ENCODE measurements around the gene ZNF777. TPM values are rescaled to one million over a fixed set of nuclear protein-coding genes. Genes with fewer than 3 reads are reported as not detected.
A peak's percentile ranks its signal among the peaks of the same experiment; 100 is the strongest.

ZNF777 gene
- total RNA-seq, 1 donor from 2014 or later = 16.3 TPM

DNA sequence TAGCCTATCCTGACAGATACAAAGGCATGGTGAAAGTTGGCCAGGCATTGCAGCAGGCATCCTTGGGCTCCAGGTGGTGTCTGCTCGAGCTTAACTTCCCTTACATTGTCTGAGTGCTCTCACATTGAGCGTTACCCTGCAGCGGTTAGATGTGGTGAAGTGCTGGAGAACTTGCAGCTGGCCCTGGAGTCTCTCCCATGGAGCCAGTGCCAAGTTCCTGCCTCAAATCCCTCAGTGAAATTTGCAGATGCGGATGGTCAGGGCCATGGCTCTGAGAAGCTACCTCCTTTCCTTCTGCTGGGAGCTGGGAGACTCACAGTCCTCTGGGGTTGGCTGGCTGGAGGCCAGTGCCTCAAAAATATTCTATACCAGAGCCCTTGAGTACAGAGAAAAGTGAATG is 40.0 kb upstream of the ZNF777 start:
- Mint-ChIP-seq H3K4me1 (ENCODE audit: unreplicated experiment) (peaks cover 9% of the 10 kb centered on the region), H3K4me3 (ENCODE audit: unreplicated experiment) (no peak overlapping the region), H3K9me3 (ENCODE audit: unreplicated experiment) (peaks cover 12% of the 10 kb centered on the region), H3K27me3 (ENCODE audit: unreplicated experiment) (peaks cover 40% of the 10 kb centered on the region), H3K36me3 (ENCODE audit: unreplicated experiment) (no peaks in the 10 kb centered on the region), H3K27ac (ENCODE audit: unreplicated experiment) (no peak overlapping the region)
- DNase-seq (ENCODE audit: extremely low spot score, unreplicated experiment) = no peak
- TF ChIP-seq, protein P1, sequence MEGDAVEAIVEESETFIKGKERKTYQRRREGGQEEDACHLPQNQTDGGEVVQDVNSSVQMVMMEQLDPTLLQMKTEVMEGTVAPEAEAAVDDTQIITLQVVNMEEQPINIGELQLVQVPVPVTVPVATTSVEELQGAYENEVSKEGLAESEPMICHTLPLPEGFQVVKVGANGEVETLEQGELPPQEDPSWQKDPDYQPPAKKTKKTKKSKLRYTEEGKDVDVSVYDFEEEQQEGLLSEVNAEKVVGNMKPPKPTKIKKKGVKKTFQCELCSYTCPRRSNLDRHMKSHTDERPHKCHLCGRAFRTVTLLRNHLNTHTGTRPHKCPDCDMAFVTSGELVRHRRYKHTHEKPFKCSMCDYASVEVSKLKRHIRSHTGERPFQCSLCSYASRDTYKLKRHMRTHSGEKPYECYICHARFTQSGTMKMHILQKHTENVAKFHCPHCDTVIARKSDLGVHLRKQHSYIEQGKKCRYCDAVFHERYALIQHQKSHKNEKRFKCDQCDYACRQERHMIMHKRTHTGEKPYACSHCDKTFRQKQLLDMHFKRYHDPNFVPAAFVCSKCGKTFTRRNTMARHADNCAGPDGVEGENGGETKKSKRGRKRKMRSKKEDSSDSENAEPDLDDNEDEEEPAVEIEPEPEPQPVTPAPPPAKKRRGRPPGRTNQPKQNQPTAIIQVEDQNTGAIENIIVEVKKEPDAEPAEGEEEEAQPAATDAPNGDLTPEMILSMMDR (IDR thresholded peaks at IDR 0.05) = no peak

DNA sequence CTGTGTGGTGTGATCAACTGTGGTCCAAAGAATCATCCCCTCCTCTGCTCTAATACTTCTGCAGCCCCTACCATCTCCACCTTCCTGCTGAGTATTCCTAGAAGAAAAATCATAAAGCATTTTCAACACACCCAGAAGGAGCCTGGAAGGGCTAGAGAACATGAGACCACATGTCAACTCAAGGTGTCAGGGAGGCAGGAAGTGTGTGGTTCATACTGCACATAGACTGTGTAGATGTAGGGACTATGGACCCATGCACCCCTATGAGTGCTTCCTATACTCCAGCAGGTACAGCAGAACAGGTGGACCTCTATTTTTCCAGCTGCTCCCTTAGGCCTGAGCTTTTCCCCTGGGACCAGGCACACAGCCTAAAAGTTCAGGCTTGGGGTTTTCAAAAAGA is 39.3 kb upstream of the ZNF777 start:
- Mint-ChIP-seq H3K27ac (ENCODE audit: unreplicated experiment) (no peak overlapping the region), H3K36me3 (ENCODE audit: unreplicated experiment) (no peaks in the 10 kb centered on the region), H3K9me3 (ENCODE audit: unreplicated experiment) (peaks cover 7% of the 10 kb centered on the region), H3K4me3 (ENCODE audit: unreplicated experiment) (no peak overlapping the region), H3K27me3 (ENCODE audit: unreplicated experiment) (peaks cover 36% of the 10 kb centered on the region), H3K4me1 (ENCODE audit: unreplicated experiment) (peaks cover 16% of the 10 kb centered on the region)
- no peak for DNase-seq (ENCODE audit: extremely low spot score, unreplicated experiment)
- TF ChIP-seq, protein P1 (IDR thresholded peaks at IDR 0.05) = no peak

DNA sequence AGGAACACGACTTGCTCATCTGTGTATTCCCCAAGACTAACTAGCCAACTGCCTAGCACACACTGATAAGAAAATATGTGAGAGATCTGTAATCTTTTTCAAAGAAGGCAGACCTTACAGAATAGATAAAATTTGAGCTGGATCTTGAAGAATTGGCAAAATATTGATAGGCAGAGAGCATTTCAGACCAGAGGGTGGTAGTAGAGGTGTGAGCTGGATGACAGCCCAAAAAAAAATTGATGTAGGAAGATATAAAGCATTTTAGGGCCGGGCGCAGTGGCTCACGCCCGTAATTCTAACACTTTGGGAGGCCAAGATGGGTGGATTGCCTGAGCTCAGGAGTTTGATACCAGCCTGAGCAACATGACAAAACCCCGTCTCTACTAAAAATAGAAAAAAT is 37.9 kb upstream of the ZNF777 start:
- Mint-ChIP-seq H3K4me1 (ENCODE audit: unreplicated experiment) (peaks cover 20% of the 10 kb centered on the region), H3K36me3 (ENCODE audit: unreplicated experiment) (peaks cover 5% of the 10 kb centered on the region), H3K4me3 (ENCODE audit: unreplicated experiment) (no peak overlapping the region), H3K9me3 (ENCODE audit: unreplicated experiment) (no peaks in the 10 kb centered on the region), H3K27ac (ENCODE audit: unreplicated experiment) (no peak overlapping the region), H3K27me3 (ENCODE audit: unreplicated experiment) (peaks cover 33% of the 10 kb centered on the region)
- TF ChIP-seq, protein P1 (IDR thresholded peaks at IDR 0.05) = no peak
- no peak for DNase-seq (ENCODE audit: extremely low spot score, unreplicated experiment)

DNA sequence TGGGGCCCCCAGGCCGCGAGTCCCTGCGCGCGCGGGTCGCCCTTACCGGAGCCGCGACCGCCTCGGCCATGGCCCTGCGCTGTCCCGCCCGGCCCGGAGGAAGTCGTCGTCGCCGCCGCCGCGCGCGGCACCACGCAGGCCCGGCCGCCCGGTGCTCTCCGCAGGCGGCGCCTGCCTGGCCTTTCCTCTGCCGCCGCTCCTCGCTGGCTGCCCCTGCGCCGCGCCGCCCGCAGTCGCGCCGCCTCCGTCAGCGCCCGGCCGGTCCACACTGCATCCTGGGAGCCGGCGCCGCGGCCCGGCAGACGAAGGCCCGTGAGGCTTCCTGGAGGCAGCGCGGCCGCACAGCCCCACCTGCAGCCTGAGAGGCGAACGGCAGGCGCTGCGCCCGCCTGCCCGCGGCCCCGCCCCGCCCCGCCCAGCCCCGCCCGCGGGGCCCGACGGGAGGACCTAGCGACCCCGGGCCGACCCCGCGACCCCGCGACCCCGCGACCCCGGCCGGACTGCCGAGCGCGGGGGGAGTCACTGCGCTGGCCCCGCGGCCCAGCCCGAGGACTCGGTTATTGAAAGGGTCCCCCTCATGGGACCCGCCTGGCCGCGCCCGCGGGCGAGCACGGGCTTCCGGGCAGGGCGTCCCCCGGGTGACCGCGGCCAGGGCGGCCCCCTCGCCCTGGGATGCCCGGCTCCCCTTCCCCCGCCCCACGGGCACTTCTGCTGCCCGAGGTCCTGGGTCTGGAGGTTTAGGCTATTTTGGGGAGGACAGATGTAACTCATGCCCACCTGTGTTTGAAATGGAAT is 36.8 kb upstream of the ZNF777 start, which contains the start of gene ZNF746:
TSS of gene ZNF746 (minus strand) at position 343 of the 795 bp plus-strand sequence. CDS start at position 70, 273 bp downstream.
- TF ChIP-seq, protein P1 (IDR thresholded peaks at IDR 0.05) = peak; percentile 65
- H3K4me1 Mint-ChIP-seq (ENCODE audit: unreplicated experiment) = peaks cover 20% of the 10 kb centered on the region
- peak; percentile 94 for DNase-seq (ENCODE audit: extremely low spot score, unreplicated experiment)
- peak within 1 kb of the TSS; percentile 95 for H3K27ac Mint-ChIP-seq (ENCODE audit: unreplicated experiment)
- H3K36me3 Mint-ChIP-seq (ENCODE audit: unreplicated experiment) = peaks cover 16% of the 10 kb centered on the region
- H3K27me3 Mint-ChIP-seq (ENCODE audit: unreplicated experiment) = peaks cover 26% of the 10 kb centered on the region
- no peaks in the 10 kb centered on the region for H3K9me3 Mint-ChIP-seq (ENCODE audit: unreplicated experiment)
- peak within 1 kb of the TSS; percentile 93 for H3K4me3 Mint-ChIP-seq (ENCODE audit: unreplicated experiment)

DNA sequence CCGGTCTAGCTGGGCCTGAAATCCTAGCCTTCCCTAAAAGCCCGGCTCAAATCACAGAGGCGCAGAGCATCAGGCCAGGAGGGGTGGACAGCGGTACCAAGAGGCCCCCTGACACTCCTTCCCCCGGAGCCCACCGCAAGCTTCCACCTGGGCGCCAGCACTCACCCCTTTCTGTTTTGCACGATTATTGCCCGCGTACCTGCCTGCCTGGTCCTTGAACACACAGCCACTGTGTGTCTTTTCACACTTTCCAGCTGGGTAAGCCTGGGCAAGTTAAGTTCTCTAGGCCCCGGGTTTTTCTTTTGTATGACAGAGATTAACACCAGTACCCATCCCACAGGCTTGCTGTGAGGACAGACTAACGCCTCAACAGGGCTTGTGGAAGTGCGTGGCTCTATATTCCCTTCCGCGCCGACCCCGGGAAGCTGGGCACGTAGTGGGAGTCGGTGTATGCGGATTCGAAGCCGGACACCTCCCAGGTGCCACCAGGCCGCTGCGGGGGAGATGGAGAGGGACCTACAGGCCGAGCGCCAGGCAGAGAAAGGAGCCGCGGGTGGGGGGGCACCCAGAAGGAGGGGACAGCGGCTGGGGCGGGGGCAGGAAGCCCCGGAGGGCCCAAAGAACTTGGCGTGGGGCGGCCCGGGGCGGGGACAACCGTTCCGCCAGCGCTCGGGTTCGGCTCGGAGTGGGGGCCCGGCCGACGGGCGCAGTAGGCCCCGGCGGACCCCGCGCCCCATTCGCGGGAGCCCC is 36.0 kb upstream of the ZNF777 start:
- TF ChIP-seq, protein P1 (IDR thresholded peaks at IDR 0.05) = no peak
- Mint-ChIP-seq H3K36me3 (ENCODE audit: unreplicated experiment) (peaks cover 23% of the 10 kb centered on the region), H3K9me3 (ENCODE audit: unreplicated experiment) (no peaks in the 10 kb centered on the region), H3K4me3 (ENCODE audit: unreplicated experiment) (peak overlapping the region; percentile 93), H3K4me1 (ENCODE audit: unreplicated experiment) (peaks cover 20% of the 10 kb centered on the region), H3K27ac (ENCODE audit: unreplicated experiment) (peak overlapping the region; percentile 95), H3K27me3 (ENCODE audit: unreplicated experiment) (peaks cover 26% of the 10 kb centered on the region)
- DNase-seq (ENCODE audit: extremely low spot score, unreplicated experiment) = no peak
